Adrenal gland (tissue), 12 donors: ENCODE data around the gene ZNF615. TPM values are rescaled to one million over a fixed set of nuclear protein-coding genes. Genes with fewer than 3 reads are reported as not detected.
"Not testable (repeated sequence)": the region's sequence is repeated elsewhere in the genome, so short reads cannot be mapped to it uniquely, and the experiment has no call there.

Source experiments
- DNase-seq, 7 donors: peaks; one replicate each; pipeline ENCODE4 v3.0.0-alpha.2; 2019 to 2020
- H3K27ac ChIP-seq, 5 donors: fragments of 200-600 bp; sonication (generic) in 4 of 5; 1 replicate in 3 of 5; 2 replicates in 2 of 5; pipeline versions ENCODE4 v1.5.1 to v1.8.0; 2016 to 2020; ENCODE audit warnings: mild to moderate bottlenecking in 1 of 5
- H3K27me3 ChIP-seq: fragments of 200-600 bp; 2 replicates; pipeline ENCODE4 v1.8.0; 2021
- H3K36me3 ChIP-seq, 2 donors: fragments of 200-600 bp; replicated peaks in 1 of 2; 1 replicate in 1 of 2; 2 replicates in 1 of 2; pipeline versions ENCODE4 v1.5.1 to v1.8.0; 2018 to 2022
- H3K4me1 ChIP-seq, 2 donors: fragments of 200-600 bp; replicated peaks in 1 of 2; 1 replicate in 1 of 2; 2 replicates in 1 of 2; pipeline versions ENCODE4 v1.5.1 to v1.8.0; 2018 to 2021
- H3K4me3 ChIP-seq, 4 donors: fragments of 200-600 bp; sonication (generic) in 3 of 4; one replicate each; pipeline ENCODE4 v1.5.1; 2016 to 2018
- H3K9me3 ChIP-seq, 3 donors: fragments of 200-600 bp; sonication (generic) in 1 of 3; replicated peaks in 1 of 3; 1 replicate in 2 of 3; 2 replicates in 1 of 3; pipeline versions ENCODE4 v1.5.1 to v1.8.0; 2016 to 2021
- CTCF ChIP-seq, 6 experiments: fragments of 450-650 bp in 4 of 6; fragments of 200-600 bp in 2 of 6; sonication (generic) in 1 of 6; IDR thresholded peaks; 1 replicate in 5 of 6; 2 replicates in 1 of 6; pipeline versions ENCODE4 v1.5.1 to v1.8.0; 2016 to 2021; ENCODE audit warnings: antibody characterized with exemption in 6 of 6, mild to moderate bottlenecking in 2 of 6, moderate library complexity in 1 of 6
- POLR2A ChIP-seq, 2 donors: fragments of 450-650 bp; IDR thresholded peaks; one replicate each; pipeline ENCODE4 v1.6.1; 2017; ENCODE audit warnings: antibody characterized with exemption in 2 of 2, mild to moderate bottlenecking in 2 of 2, moderate library complexity in 1 of 2
- WGBS, 4 donors: extraction: QIAGEN DNeasy Blood & Tissue Kit in 2 of 4; methylation state at CpG; one replicate each; pipeline versions ENCODE4 v1.1.5 to v1.1.7; 2013 to 2017; 5-methylcytosine and 5-hydroxymethylcytosine counted together
- intact Hi-C, 2 donors: fragments of 100-400 bp; cut with DNase I; formaldehyde crosslinking; loops; one replicate each; pipeline versions ENCODE4 v1.14.1 to v1.15.0; 2022 to 2023
- polyA plus RNA-seq, 3 donors: library from polyadenylated mRNA; stranded (reverse); fragments of 200-250 nt in 2 of 3; fragments of 350-450 nt in 1 of 3; fragmentation: Illumina TruSeq in 1 of 3; extraction: RNeasy Lipid Tissue Mini Kit (QIAGEN cat#74804) in 1 of 3; gene quantifications; one replicate each; pipeline ENCODE4 v1.2.3, GENCODE V29; 2013 to 2014
- total RNA-seq, 9 donors: library from RNA; depleted of rRNA in 4 of 9; stranded (reverse); fragments of >200 nt in 4 of 9; fragments of 120-200 nt in 1 of 9; fragmentation: NEBNext Ultra II Directional in 1 of 9; extraction: Animal tissue kit (Norgen Biotek cat#: 25700) in 1 of 9; gene quantifications; one replicate each; pipeline versions ENCODE4 v1.1.0 to v1.2.4, GENCODE V29; 2013 to 2023
- donor health status: healthy with polysubstance abuse.
- donor health status: Bipolar disorder and iron deficiency.
- donor health status: DM: yes; HTN: yes; CAD: no.
- donor health status: DM: no; HTN: no; CAD: no.
- donor health status: DM: no; HTN: no; CAD: no.
- donor health status: DM: yes; HTN: yes; CAD: no.

Gene ZNF615
- total and polyA plus RNA-seq, 12 donors: 6.3 to 30.7 (median 10.8) TPM

- H3K9me3 ChIP-seq: peaks cover 4 to 72% (median 16%) of the 10 kb centered on the region in 3 donors
- no peak overlapping the region for H3K27ac ChIP-seq
- no peaks in the 10 kb centered on the region for H3K27me3 ChIP-seq
- WGBS, 4 donors: 94 to 100% (median 98%) methylated on average over 1 of the region's 1 CpG
- TF ChIP-seq CTCF (IDR thresholded peaks at IDR 0.05): no peak
- TF ChIP-seq POLR2A (IDR thresholded peaks at IDR 0.05): no peak
- peak overlapping the region in 1 of 4 donors; percentile 15 for H3K4me3 ChIP-seq
- peaks cover 0 to 54% of the 10 kb centered on the region in 2 donors for H3K36me3 ChIP-seq
- H3K4me1 ChIP-seq: no peaks in the 10 kb centered on the region
- intact Hi-C loops: no loop called here
- DNase-seq: no peak
Observed at GRCh38 chr19:51970718-51971117, 37.3 kb downstream of the ZNF615 start.

GRCh38 chr19:51965583-51965982, 42.4 kb downstream of the ZNF615 start:
- H3K4me1 ChIP-seq: no peaks in the 10 kb centered on the region

GRCh38 chr19:51960621-51961233, 47.3 kb downstream of the ZNF615 start:
- H3K4me1 ChIP-seq, intact Hi-C loops, H3K27me3 ChIP-seq, H3K4me3 ChIP-seq: not testable (repeated sequence)
- Histone ChIP-seq H3K36me3 (peaks cover 0 to 10% of the 10 kb centered on the region in 2 donors), H3K9me3 (peaks cover 0 to 28% (median 0%) of the 10 kb centered on the region in 3 donors), H3K27ac (peak overlapping the region in 1 of 5 donors; percentile 21)
- DNase-seq: peak in 3 of 7 donors; percentile 25 to 28 (median 26)
- 1 to 21% (median 18%) methylated on average over 5 to 7 of the region's 7 CpGs for WGBS, 4 donors

More at GRCh38 chr19:51965583-51965982, 42.4 kb downstream of the ZNF615 start:
- intact Hi-C loops: no loop called here
- H3K27me3 ChIP-seq: no peaks in the 10 kb centered on the region
- H3K27ac ChIP-seq: no peak overlapping the region
- WGBS, 4 donors: 97 to 100% (median 97%) methylated on average over 5 of the region's 5 CpGs
- TF ChIP-seq POLR2A (IDR thresholded peaks at IDR 0.05): no peak
- no peak for TF ChIP-seq CTCF (IDR thresholded peaks at IDR 0.05)
- peaks cover 0 to 42% of the 10 kb centered on the region in 2 donors for H3K36me3 ChIP-seq
- no peak for DNase-seq
- H3K4me3 ChIP-seq: peak overlapping the region in 1 of 4 donors; percentile 23
- H3K9me3 ChIP-seq: peaks cover 0 to 57% (median 0%) of the 10 kb centered on the region in 3 donors

GRCh38 chr19:51959791-51960190, 48.2 kb downstream of the ZNF615 start:
- intact Hi-C loops: no loop called here
- Histone ChIP-seq H3K27me3 (no peaks in the 10 kb centered on the region), H3K4me1 (no peaks in the 10 kb centered on the region), H3K9me3 (peaks cover 0 to 19% (median 0%) of the 10 kb centered on the region in 3 donors), H3K4me3 (no peak overlapping the region), H3K27ac (peak overlapping the region in 1 of 5 donors; percentile 21), H3K36me3 (peaks cover 0 to under 1% of the 10 kb centered on the region in 2 donors)
- TF ChIP-seq CTCF (IDR thresholded peaks at IDR 0.05): no peak
- no peak for TF ChIP-seq POLR2A (IDR thresholded peaks at IDR 0.05)
- no peak for DNase-seq
- WGBS, 4 donors: 69 to 81% (median 78%) methylated on average over 4 of the region's 4 CpGs

GRCh38 chr19:51957846-51958245, 50.2 kb downstream of the ZNF615 start:
- 69 to 80% (median 78%) methylated on average over 4 of the region's 4 CpGs for WGBS, 4 donors
- H3K4me1 ChIP-seq, H3K9me3 ChIP-seq, intact Hi-C loops, H3K27me3 ChIP-seq, H3K36me3 ChIP-seq, H3K4me3 ChIP-seq, H3K27ac ChIP-seq, DNase-seq: not testable (repeated sequence)
